Activated T-helper 17 cell treated with anti-CD3 and anti-CD28 coated beads, Interleukin-2, amount 50 U/mL, for 72 hours (primary cell): ENCODE results near the gene SOX18. TPM values are rescaled to one million over a fixed set of nuclear protein-coding genes. Genes with fewer than 3 reads are reported as not detected.
"Not testable (repeated sequence)": the region's sequence is repeated elsewhere in the genome, so short reads cannot be mapped to it uniquely, and the experiment has no call there.

Experiments
- ATAC-seq: fragments of 150-1000 bp; cut with Tn5 transposase; replicated peaks from 2 replicates; pipeline ENCODE4 v1.10.0; 2021; ENCODE audit warnings: mild to moderate bottlenecking, moderate library complexity
- H3K27ac Mint-ChIP-seq: one replicate; pipeline ENCODE4 v1.8.0; 2022; ENCODE audit warnings: mixed read lengths
- H3K27me3 Mint-ChIP-seq: one replicate; pipeline ENCODE4 v1.8.0; 2022; ENCODE audit warnings: mixed read lengths
- H3K36me3 Mint-ChIP-seq: one replicate; pipeline ENCODE4 v1.8.0; 2022; ENCODE audit warnings: low read depth, mild to moderate bottlenecking, mixed read lengths
- H3K4me1 Mint-ChIP-seq: one replicate; pipeline ENCODE4 v1.8.0; 2022; ENCODE audit warnings: mixed read lengths
- H3K4me3 Mint-ChIP-seq: one replicate; pipeline ENCODE4 v1.8.0; 2022; ENCODE audit warnings: mild to moderate bottlenecking, mixed read lengths
- H3K9me3 Mint-ChIP-seq: one replicate; pipeline ENCODE4 v1.8.0; 2022; ENCODE audit warnings: mixed read lengths
- total RNA-seq, 2 donors: library from RNA; stranded (reverse); gene quantifications; one replicate each; pipeline ENCODE4 v1.2.3, GENCODE V29; 2022

SOX18 gene
- total RNA-seq, result under 1 TPM; 0.13 to 0.22 TPM

DNA sequence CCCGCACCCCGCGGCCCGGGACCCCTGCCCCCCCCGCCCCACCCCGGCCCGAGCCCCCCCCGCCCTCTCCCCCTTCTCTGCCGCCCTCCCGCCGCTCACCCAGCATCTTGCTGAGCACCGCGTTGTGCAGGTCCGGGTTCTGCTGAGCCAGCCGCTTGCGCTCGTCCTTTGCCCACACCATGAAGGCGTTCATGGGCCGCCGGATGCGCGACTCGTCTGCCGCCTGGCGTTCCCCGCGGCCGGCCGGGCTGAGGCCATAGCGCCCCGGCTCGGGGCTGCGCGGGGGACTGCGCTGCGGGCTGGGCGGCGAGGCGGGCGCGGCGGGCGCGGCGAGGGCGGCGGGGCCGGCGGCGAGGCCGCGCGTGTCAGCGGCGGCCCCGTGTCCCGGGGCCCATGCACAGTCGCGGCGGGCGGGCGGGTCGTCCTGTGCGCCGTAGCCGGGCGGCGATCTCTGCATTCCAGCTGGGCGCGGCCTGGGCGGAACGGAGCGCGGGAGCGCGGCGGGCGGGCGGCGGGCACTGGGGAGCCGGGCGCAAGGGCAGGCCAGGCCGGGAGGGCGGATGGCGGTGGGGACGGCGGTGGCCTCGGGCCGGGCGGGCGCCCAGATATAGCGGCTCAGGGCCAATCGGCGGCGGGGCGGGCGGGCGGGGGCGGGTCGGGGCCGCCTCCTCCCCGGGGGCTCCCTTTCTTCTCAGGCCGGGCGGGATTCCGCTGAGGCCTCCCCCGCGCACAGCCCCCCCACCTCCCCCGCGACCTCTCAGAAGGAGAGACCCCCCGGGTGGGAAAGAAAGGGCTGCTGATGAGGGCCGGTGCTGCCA is at the start of gene SOX18:
TSS of gene SOX18 (minus strand) at position 580 of the 818 bp plus-strand sequence. CDS start at position 457, 123 bp downstream.
- Mint-ChIP-seq H3K27me3 (peaks cover 30% of the 10 kb centered on the region), H3K36me3 (no peaks in the 10 kb centered on the region), H3K27ac (no peak within 1 kb of the TSS)

GRCh38 chr20:64098471-64099013 is 49.1 kb upstream of the SOX18 start:
- no peaks in the 10 kb centered on the region for H3K36me3 Mint-ChIP-seq
- no peak for ATAC-seq
- H3K4me3 Mint-ChIP-seq, result no peak overlapping the region
- no peak overlapping the region for H3K27ac Mint-ChIP-seq
- peaks cover 3% of the 10 kb centered on the region for H3K9me3 Mint-ChIP-seq
- H3K27me3 Mint-ChIP-seq, result peaks cover 6% of the 10 kb centered on the region
- H3K4me1 Mint-ChIP-seq, result peaks cover 7% of the 10 kb centered on the region

More for the DNA sequence above, at the start of gene SOX18:
- H3K9me3 Mint-ChIP-seq, result no peaks in the 10 kb centered on the region
- ATAC-seq, result peak; percentile 67
- H3K4me1 Mint-ChIP-seq, result peaks cover 4% of the 10 kb centered on the region
- peak within 1 kb of the TSS; percentile 17 for H3K4me3 Mint-ChIP-seq

DNA sequence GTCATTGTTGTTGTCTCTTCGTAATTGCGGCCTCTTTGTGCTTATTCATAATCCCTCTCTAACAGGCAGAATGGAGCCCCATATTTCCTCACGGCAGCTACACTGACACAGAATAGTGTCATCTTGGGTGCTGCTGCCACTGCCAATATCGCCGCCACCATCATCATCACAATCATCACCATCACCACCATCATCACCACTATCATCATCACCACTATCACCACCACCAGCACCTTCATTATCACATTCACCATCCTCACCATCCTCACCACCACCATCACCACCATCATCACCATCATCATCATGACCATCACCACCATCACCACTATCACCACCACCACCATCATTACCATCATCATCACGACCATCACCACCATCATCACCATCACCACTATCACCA is 47.1 kb upstream of the SOX18 start:
- Mint-ChIP-seq H3K27ac (no peak overlapping the region), H3K27me3 (peaks cover 3% of the 10 kb centered on the region), H3K36me3 (no peaks in the 10 kb centered on the region), H3K4me1 (peaks cover 7% of the 10 kb centered on the region), H3K9me3 (peaks cover 3% of the 10 kb centered on the region), H3K4me3 (no peak overlapping the region)
- ATAC-seq, result no peak

GRCh38 chr20:64095927-64096326 is 46.5 kb upstream of the SOX18 start:
- ATAC-seq, result peak; percentile 77
- H3K27me3 Mint-ChIP-seq, result no peaks in the 10 kb centered on the region
- H3K4me1 Mint-ChIP-seq, result peaks cover 7% of the 10 kb centered on the region
- peaks cover 3% of the 10 kb centered on the region for H3K9me3 Mint-ChIP-seq
- no peaks in the 10 kb centered on the region for H3K36me3 Mint-ChIP-seq
- no peak overlapping the region for H3K27ac Mint-ChIP-seq
- H3K4me3 Mint-ChIP-seq, result no peak overlapping the region

DNA sequence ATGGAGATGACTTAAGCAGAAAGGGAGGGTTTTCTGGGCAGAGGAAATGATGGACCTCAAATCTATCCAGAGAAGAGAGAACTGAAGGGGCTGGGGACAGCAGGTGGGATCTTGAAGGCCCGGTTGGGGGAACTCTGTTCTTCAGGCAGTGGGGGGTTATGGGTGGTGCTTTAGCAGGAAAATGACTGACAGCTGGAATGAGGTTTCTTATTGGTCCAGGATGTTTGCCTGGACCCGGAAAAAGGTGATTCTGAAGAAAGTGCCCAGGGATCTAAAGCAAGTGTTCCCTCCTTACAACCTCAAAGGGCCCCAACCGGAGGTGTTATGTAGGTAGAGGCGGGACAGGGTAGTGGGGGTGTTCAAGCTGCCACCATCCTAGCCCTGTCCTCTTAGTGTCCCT is 46.0 kb upstream of the SOX18 start:
- no peaks in the 10 kb centered on the region for H3K27me3 Mint-ChIP-seq
- peaks cover 7% of the 10 kb centered on the region for H3K4me1 Mint-ChIP-seq
- H3K27ac Mint-ChIP-seq, result no peak overlapping the region
- H3K4me3 Mint-ChIP-seq, result no peak overlapping the region
- no peaks in the 10 kb centered on the region for H3K36me3 Mint-ChIP-seq
- peaks cover 3% of the 10 kb centered on the region for H3K9me3 Mint-ChIP-seq
- no peak for ATAC-seq

- Mint-ChIP-seq H3K36me3 (no peaks in the 10 kb centered on the region), H3K9me3 (peaks cover 3% of the 10 kb centered on the region), H3K27ac (no peak overlapping the region), H3K27me3 (no peaks in the 10 kb centered on the region), H3K4me3 (no peak overlapping the region), H3K4me1 (peaks cover 7% of the 10 kb centered on the region)
- no peak for ATAC-seq
Observed at GRCh38 chr20:64093013-64093503, 43.6 kb upstream of the SOX18 start.

- ATAC-seq, result no peak
- Mint-ChIP-seq H3K27ac (no peak overlapping the region), H3K27me3 (no peaks in the 10 kb centered on the region), H3K9me3 (peaks cover 3% of the 10 kb centered on the region), H3K4me3 (no peak overlapping the region), H3K4me1 (peaks cover 7% of the 10 kb centered on the region), H3K36me3 (no peaks in the 10 kb centered on the region)
Observed at GRCh38 chr20:64092258-64093012, 43.0 kb upstream of the SOX18 start.

- Mint-ChIP-seq H3K4me1 (peaks cover 3% of the 10 kb centered on the region), H3K27me3 (no peaks in the 10 kb centered on the region), H3K9me3 (peaks cover 2% of the 10 kb centered on the region), H3K4me3 (no peak overlapping the region), H3K27ac (no peak overlapping the region), H3K36me3 (no peaks in the 10 kb centered on the region)
- no peak for ATAC-seq
Observed at GRCh38 chr20:64091770-64092169, 42.3 kb upstream of the SOX18 start.

- H3K4me3 Mint-ChIP-seq, result no peak overlapping the region
- H3K27ac Mint-ChIP-seq, result no peak overlapping the region
- no peaks in the 10 kb centered on the region for H3K9me3 Mint-ChIP-seq
- no peaks in the 10 kb centered on the region for H3K36me3 Mint-ChIP-seq
- H3K4me1 Mint-ChIP-seq, result no peaks in the 10 kb centered on the region
- no peak for ATAC-seq
- H3K27me3 Mint-ChIP-seq, result no peaks in the 10 kb centered on the region
Observed at GRCh38 chr20:64091340-64091739, 41.9 kb upstream of the SOX18 start.

GRCh38 chr20:64090165-64090564 is 40.7 kb upstream of the SOX18 start:
- ATAC-seq, result no peak
- H3K4me1 Mint-ChIP-seq, result no peaks in the 10 kb centered on the region
- H3K9me3 Mint-ChIP-seq, result no peaks in the 10 kb centered on the region
- no peak overlapping the region for H3K4me3 Mint-ChIP-seq
- H3K27ac Mint-ChIP-seq, result no peak overlapping the region
- H3K36me3 Mint-ChIP-seq, result no peaks in the 10 kb centered on the region
- no peaks in the 10 kb centered on the region for H3K27me3 Mint-ChIP-seq

- not testable (repeated sequence) for ATAC-seq, H3K4me1 Mint-ChIP-seq, H3K9me3 Mint-ChIP-seq, H3K4me3 Mint-ChIP-seq, H3K36me3 Mint-ChIP-seq, H3K27me3 Mint-ChIP-seq, H3K27ac Mint-ChIP-seq
Observed at GRCh38 chr20:64088586-64088985, 39.1 kb upstream of the SOX18 start.

GRCh38 chr20:64087226-64087825 is 37.9 kb upstream of the SOX18 start:
- ATAC-seq, H3K4me1 Mint-ChIP-seq, H3K9me3 Mint-ChIP-seq, H3K4me3 Mint-ChIP-seq, H3K36me3 Mint-ChIP-seq, H3K27me3 Mint-ChIP-seq, H3K27ac Mint-ChIP-seq: not testable (repeated sequence)

DNA sequence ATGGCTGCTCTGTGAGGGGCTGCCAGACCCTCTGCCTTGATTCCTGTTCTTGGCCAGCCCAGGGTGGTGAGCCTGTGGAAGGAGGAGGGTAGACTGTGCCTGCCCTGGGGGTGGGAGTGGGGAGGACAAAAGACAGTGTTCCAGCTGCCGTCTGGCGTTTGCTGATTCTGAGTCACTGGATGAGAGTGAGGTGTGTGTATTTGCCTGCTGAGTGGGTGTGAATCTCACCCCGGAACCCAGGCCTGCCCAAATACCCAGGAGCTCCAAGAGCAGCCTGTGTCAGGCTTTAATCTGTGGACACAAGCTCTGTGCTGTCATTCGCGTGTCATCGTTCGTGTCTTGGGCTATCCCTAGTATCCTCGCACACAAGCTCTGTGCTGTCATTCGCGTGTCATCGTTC is 37.4 kb upstream of the SOX18 start:
- no peaks in the 10 kb centered on the region for H3K4me1 Mint-ChIP-seq
- no peaks in the 10 kb centered on the region for H3K36me3 Mint-ChIP-seq
- no peak for ATAC-seq
- no peak overlapping the region for H3K27ac Mint-ChIP-seq
- H3K9me3 Mint-ChIP-seq, result no peaks in the 10 kb centered on the region
- H3K4me3 Mint-ChIP-seq, result no peak overlapping the region
- peaks cover 3% of the 10 kb centered on the region for H3K27me3 Mint-ChIP-seq

- Mint-ChIP-seq H3K4me3 (peak overlapping the region; percentile 79), H3K9me3 (no peaks in the 10 kb centered on the region), H3K27ac (no peak overlapping the region), H3K4me1 (no peaks in the 10 kb centered on the region), H3K36me3 (no peaks in the 10 kb centered on the region), H3K27me3 (peaks cover 3% of the 10 kb centered on the region)
- no peak for ATAC-seq
Observed at GRCh38 chr20:64084685-64085152, 35.3 kb upstream of the SOX18 start.
